GM18505 (cell line): Measurements from ENCODE around the gene SPON2.

Experiments
- ATAC-seq: cut with Tn5 transposase; IDR thresholded peaks from one replicate; pipeline ENCODE4 v1.9.1; 2021; ENCODE audit not compliant: unreplicated experiment
- POLR2A ChIP-seq: IDR thresholded peaks from 4 replicates; pipeline ENCODE4 v1.6.1; 2011; ENCODE audit warnings: borderline replicate concordance; ENCODE audit not compliant: insufficient read depth, insufficient read length; ENCODE audit errors: extremely low read depth

The SPON2 gene

DNA sequence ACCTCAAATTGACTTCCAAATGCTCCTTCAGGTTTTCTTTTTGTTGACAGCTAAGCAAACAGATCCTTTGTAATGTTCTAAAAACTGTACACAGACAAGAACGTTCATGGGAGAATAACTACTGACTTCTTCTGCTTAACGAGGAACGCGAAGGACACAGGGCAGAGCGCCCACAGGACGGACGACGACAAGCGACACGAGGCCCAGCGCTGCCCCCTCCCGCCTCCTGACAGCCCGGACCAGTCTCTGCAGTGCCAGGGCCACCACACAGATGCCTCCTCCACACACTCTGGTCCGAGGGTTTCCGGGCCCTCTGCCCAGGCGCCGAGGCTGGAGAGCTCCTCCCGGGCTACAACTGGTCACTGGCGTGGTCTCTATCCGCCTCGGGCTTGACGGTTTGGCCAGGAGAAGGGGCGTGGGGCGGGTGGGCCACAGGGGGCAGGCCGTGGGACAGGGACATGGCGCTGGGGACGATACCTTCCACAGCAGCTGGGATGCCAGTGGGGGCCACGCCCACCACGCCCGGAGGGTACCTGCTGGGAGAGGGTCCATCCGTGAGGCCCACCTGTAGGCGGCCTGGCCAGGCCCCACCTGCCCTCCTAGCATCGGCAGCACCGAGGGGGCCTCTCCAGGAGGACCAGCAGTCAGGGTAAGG is 39.6 kb upstream of the SPON2 start:
- TF ChIP-seq POLR2A, result no peak
- ATAC-seq, result no peak

DNA sequence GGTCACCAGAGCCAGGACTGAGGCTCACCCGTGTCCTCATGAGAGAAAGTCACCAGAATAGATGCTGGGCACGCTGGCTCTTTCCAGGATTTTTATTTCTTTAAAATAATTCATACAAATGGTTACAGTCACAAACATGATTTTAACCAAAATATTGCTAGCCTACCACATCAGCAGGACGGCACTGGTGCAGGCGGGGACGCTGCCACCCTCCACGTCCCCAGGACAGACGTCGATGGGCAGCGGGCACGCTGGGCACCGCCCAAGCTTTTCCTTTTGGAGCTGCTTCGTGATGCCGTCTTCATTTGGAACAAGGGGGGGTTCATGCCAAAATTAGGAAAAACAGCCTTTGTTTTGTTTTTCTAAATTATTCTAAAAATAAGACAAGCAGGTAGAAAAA is 39.0 kb upstream of the SPON2 start:
- no peak for TF ChIP-seq POLR2A
- ATAC-seq, result no peak

DNA sequence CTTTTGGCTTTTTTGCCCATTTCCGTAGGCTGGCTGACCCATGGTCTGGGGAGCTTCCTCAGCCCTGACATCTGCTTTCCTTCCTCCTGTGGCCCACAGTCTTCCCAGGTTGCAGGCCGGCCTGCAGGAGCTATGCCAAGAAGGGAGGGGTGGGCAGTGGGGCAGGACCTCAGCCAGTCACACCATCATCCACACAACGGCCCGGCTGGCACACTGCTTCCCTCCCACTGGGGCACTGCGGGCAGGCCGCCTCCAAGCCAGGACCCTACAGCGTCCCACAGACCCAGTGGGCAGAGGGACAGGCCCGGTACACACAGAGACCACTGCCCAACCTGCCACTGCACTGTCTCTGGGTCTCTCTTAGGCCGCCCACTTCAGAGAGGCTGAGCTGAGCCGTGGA is 38.6 kb upstream of the SPON2 start:
- ATAC-seq, result no peak
- no peak for TF ChIP-seq POLR2A

DNA sequence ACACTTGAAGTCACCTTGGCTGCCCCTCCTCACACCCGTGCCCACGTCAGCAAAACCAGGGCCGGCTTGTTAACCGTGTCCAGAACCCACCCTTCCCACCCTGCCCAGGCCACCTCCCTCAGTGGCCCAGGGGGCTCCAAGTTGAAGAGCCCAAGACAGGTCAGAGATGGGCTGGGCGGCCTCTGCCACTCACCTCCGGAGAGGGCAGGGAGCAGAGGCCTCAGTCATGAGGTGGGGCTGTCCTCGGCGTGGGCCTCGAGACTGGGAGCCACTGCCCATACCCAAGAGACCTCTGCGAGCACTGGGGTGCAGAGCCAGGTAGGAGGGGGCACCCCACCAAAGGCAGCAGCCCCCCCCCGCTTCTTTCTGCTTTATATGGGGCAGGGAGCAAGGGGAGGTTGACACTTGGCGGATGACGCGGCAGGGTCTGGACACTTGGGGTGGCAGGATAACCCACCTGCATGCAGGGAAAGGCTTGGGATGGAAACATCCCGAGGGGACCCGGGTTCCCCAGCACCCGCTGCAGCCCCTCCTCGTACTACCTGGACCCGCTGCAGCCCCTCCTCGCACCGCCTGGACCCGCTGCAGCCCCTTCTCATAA is 38.0 kb upstream of the SPON2 start:
- no peak for TF ChIP-seq POLR2A
- ATAC-seq, result no peak

DNA sequence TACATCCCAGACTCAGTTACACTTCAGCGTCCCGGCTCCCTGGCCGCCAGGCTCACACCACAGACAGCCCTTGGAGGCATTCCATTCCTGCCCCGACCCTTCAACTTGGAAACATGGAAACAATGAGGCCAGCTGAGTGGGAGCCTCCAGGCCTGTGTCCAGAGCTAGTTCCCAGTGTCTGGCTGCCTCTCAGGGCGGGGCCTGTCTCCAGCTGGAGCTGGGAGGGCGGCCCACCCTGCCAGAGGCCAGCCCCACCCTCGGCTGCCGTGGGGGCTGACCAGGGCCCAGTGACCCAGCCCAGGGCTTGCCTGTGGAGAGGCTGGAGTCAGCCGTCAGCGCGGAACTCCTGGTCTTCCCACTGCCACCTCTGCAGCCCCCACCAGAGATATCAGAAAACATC is 37.4 kb upstream of the SPON2 start:
- no peak for TF ChIP-seq POLR2A
- no peak for ATAC-seq

DNA sequence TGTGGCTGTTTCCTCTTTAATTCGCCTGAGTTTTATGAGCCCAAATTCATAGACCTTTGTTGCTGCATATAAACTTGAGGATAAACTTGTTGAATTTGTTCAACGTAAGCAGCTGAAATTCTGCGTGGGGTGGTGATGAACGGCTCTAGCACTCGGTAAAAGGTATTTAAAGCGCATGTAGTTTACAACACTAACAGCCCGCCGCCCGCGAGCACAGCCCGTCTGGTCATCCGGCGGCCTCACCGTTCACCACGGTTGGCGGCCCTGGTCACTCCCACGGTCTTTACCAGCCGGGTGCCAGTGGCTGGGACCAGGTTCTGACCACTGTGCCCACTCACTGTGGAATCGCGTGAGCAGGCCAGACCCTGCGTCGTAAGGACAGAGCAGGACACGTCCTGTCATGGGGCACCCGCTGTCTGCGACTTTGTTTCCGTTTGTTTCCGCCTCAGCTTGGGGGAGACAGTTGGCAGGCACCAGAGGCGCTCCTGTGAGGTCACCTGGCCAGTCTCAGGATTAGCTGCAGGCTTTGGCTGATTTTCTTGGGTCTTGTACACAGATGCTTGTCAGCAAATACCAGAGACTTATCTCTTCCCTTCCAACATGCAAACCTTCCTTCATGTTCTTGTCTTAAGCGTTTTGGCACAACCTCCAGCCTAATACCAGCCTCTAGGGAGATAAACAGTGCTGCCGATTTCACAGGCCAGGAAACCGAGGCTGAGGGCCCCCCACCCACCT is 36.8 kb upstream of the SPON2 start:
- ATAC-seq, result no peak
- no peak for TF ChIP-seq POLR2A

DNA sequence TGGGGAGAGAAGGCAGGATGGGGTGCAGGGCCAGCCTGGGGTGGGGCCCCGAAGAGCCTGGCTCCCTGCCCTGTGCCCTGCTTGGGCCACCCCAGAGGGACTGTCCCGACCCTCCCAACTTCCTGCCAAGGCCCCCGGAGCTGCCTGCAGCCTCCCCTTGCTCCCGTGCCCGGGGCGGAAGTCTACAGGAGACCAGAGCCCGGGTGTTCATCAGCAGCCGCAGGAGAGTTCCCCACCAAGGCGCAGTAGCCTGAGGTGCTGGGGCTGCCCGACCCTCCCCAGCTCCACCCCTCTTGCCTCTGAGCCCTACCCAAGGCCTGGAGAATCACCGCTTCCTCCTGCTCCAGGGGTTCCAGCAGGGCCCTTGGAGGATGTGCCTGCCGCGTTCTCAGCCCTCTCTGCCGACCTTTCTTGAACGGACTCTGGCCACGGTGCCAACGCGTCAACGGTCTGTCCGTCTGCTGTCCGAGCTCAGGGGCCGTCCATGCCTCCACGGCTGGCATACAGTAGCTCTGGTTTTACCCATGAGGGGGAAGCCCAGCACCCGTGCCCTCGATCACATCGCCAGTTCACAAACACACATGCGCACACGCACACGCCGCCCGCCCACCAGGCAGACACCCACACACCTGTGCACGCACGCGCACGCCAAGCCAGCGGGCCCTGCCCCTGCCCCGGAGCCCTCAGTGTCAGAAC is 36.0 kb upstream of the SPON2 start:
- no peak for ATAC-seq
- TF ChIP-seq POLR2A, result no peak

DNA sequence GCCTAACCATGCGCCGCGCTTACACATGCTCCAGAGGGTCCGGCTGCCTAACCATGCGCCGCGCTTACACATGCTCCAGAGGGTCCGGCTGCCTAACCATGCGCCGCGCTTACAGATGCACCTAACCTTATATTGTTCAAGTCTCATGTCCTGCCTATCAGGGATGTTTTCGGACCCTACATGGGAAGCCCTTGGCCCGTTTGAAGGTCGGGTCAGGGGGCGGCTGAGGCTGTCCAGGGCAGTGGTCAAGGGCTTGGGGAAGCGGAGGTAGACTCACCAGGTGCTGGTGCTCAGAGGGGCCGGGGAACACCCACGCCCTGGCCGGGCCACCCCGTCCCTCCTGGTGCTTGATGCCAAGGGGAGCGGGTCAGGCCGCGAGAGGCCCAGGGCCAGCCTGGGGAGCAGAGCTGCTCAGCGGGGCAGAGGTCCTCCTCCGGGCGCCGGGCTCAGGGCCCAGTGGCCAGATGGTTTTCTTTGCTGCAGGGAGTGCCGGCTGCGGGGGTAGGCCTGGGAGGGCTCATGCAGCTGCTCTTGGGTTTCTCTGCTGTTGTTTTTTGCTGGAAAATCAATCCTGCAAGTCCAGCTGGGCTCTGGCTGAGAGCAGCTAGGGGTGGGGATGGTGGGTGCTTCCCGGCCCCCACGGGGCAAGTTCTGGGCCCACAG is 35.4 kb upstream of the SPON2 start:
- TF ChIP-seq POLR2A, result no peak
- no peak for ATAC-seq

DNA sequence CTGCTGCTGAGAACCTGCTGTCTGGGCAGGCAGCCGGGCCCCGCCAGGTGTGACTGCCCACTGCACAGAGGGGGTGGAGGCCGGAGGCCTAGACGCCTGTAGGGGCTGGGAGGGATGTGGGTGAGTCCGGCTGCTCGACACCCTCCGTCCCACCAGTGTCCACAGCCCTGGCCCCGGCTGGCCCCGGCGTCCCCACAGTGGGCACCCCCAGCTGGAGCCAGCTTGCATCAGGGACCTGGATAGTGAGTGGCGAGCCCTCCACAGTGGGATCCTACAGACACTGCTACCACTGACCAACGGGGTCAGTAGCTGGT is 34.7 kb upstream of the SPON2 start:
- no peak for ATAC-seq
- no peak for TF ChIP-seq POLR2A

DNA sequence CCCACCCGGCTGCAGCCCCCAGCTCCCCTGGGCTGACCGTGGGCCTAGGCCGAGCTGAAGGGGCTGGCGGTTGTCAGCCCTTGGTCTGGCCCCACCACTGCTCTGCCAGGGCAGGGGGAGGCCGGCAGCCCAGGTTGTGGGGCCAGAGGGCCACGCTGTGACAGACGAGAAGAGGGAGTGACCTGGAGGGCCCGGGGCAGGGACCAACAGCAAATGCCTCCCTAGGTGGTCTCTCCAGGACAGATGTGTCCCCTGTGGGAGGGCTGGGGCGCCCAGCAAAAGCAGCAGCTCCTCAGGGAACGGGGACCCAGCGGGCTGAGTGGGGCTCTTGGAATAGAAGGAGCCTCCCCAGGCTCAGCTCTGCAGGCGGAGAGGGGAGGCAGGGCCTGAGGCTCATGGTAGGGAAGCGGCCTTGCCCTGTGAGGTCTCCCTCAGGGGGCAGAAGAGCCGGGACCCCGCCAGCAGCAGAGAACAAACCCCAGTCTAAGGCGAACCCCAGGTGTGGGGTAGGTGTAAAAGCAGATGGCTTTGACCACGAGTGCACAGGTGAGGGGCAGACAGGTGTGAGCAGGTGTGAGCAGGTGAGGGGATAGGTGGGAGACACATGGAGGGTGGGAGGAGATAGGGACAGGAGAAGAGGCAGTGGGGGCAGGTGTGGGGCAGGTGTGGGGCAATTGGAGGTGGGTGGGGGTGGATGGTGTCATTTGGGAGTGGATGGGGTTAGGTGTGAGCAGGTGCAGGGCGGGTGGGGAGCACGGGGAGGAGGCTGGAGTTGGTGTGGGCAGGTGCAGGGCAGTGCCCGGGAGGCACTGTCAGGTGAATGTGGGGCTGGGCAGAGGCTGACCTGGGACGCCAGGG is 34.1 kb upstream of the SPON2 start:
- ATAC-seq, result no peak
- TF ChIP-seq POLR2A, result no peak

DNA sequence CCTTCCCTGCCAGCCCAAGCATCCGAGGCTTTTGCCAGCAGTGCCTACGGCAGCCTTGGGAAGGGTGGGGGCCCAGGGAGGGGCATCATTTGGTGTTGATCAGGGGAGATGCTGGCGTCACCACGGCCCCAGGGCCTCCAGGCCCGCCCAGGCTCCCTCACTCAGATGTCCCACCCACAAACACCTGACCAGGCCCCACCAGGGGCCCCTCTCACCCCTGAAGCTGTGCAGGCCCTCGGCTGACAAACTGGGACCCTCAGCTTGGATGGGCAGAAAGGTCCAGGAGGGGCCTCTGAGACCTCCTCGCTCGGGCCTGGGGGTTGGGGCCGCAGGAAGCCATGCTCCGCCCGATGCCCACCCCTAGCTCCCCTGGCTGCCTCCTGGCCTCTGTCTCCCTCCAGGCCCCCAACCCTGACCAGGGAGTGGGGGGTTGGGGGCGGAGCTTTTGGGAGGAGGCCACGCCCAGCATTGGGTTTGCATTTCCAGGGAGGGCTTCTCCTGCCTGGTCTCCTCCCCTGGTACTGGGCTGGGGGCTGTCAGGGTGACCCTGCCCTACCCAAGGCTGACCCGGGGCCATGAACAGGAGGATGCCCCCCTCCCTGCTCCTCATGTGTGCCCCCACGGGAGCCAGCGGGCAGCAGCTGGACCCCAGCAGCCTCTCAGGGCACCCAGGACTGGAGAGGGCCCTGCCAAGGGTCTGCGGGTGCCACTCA is 33.4 kb upstream of the SPON2 start:
- TF ChIP-seq POLR2A, result no peak
- ATAC-seq, result no peak
